HepG2 (cell line): ENCODE data around the gene PDGFRB. TPM values are rescaled to one million over a fixed set of nuclear protein-coding genes. Genes with fewer than 3 reads are reported as not detected.

Source experiments
- ATAC-seq: fragments of 200-7000 bp; cut with Tn5 transposase; 3 replicates; pipeline ENCODE4 v1.9.1; 2020; ENCODE audit warnings: mild to moderate bottlenecking, moderate library complexity
- BruUV-seq: library from RNA; stranded (reverse); fragments of 400-500 nt; replicated peaks from 2 replicates; lab custom pipeline; 2021; lab: Mats Ljungman, UMichigan
- CTCF ChIA-PET: fragments of 300-600 bp; formaldehyde crosslinking; extraction: SDS; loops from one replicate; lab custom pipeline; 2021; ENCODE audit warnings: low total read pairs, inconsistent platforms, low intra/inter-chr PET ratio; lab: Yijun Ruan, JAX
- POLR2A ChIA-PET: fragments of 350-600 bp; sonication (Branson Sonifier 250); formaldehyde crosslinking; loops from one replicate; lab custom pipeline; 2020; ENCODE audit warnings: antibody characterized with exemption, inconsistent platforms; lab: Yijun Ruan, JAX
- DNase-seq: peaks from one replicate; pipeline ENCODE4 v3.0.0-alpha.2; 2015; ENCODE audit warnings: low spot score
- FAIRE-seq: peaks from 3 replicates; lab custom pipeline; 2011; peaks lifted over from hg19 to GRCh38; lab: Jason Lieb, UNC
- H2AFZ ChIP-seq: one replicate; pipeline ENCODE4 v1.6.1; 2011; ENCODE audit warnings: low read length, inconsistent platforms
- H3K27ac ChIP-seq: fragments of 300-600 bp; 3 replicates; pipeline ENCODE4 v1.8.0; 2011; ENCODE audit warnings: mixed run types, mild to moderate bottlenecking, mixed read lengths, low read length, inconsistent platforms; ENCODE audit not compliant: insufficient read depth; ENCODE audit errors: extremely low read length
- H3K27me3 ChIP-seq, 2 experiments: fragments of 200-600 bp in 1 of 2; 2 replicates in 1 of 2; 3 replicates in 1 of 2; pipeline versions ENCODE4 v1.6.0 to v1.8.0; 2011; ENCODE audit warnings: low read length in 2 of 2, mild to moderate bottlenecking in 2 of 2, moderate library complexity in 2 of 2, inconsistent platforms in 1 of 2; ENCODE audit not compliant: insufficient read depth in 2 of 2, control insufficient read depth in 1 of 2
- H3K36me3 ChIP-seq, 2 experiments: fragments of 200-600 bp in 1 of 2; replicated peaks in 1 of 2; 2 replicates in 1 of 2; 3 replicates in 1 of 2; pipeline versions ENCODE4 v1.5.1 to v1.8.0; 2011; ENCODE audit warnings: low read length in 2 of 2, inconsistent platforms in 1 of 2; ENCODE audit not compliant: insufficient read depth in 2 of 2, control insufficient read depth in 1 of 2
- H3K4me1 ChIP-seq: 2 replicates; pipeline ENCODE4 v1.5.1; 2012; ENCODE audit warnings: low read length, inconsistent platforms; ENCODE audit not compliant: insufficient read depth
- H3K4me2 ChIP-seq: 2 replicates; pipeline ENCODE4 v1.6.0; 2011; ENCODE audit warnings: low read depth, low read length, inconsistent platforms
- H3K4me3 ChIP-seq, 3 experiments: fragments of 200-600 bp in 1 of 3; sonication (generic), shearing (Covaris generic) in 1 of 3; replicated peaks in 1 of 3; 2 replicates each; pipeline ENCODE4 v1.5.1; 2011 to 2016; ENCODE audit warnings: low read length in 3 of 3, inconsistent platforms in 2 of 3, low read depth in 2 of 3, mild to moderate bottlenecking in 2 of 3, control low read depth in 1 of 3, mixed read lengths in 1 of 3; ENCODE audit not compliant: insufficient read depth in 1 of 3
- H3K79me2 ChIP-seq: one replicate; pipeline ENCODE4 v1.6.1; 2011; ENCODE audit warnings: low read length, inconsistent platforms; ENCODE audit not compliant: insufficient read depth
- H3K9ac ChIP-seq: 2 replicates; pipeline ENCODE4 v1.6.0; 2011; ENCODE audit warnings: mild to moderate bottlenecking, low read depth, low read length, inconsistent platforms; ENCODE audit not compliant: insufficient read depth
- H3K9me3 ChIP-seq: 2 replicates; pipeline ENCODE4 v1.5.1; 2012; ENCODE audit warnings: mild to moderate bottlenecking, low read length
- H4K20me1 ChIP-seq: 2 replicates; pipeline ENCODE4 v1.6.0; 2011; ENCODE audit warnings: inconsistent platforms, mild to moderate bottlenecking, low read length, moderate library complexity; ENCODE audit not compliant: insufficient read depth
- CEBPB ChIP-seq: IDR thresholded peaks from 2 replicates; pipeline ENCODE4 v1.6.1; 2011; ENCODE audit warnings: low read depth, low read length, improper control_type of control experiment, borderline replicate concordance
- CTCF ChIP-seq: sonication (generic); formaldehyde crosslinking; IDR thresholded peaks from 2 replicates; pipeline ENCODE4 v1.5.0; 2020; ENCODE audit warnings: mild to moderate bottlenecking, missing genetic modification reagents, moderate library complexity
- FOSL2 ChIP-seq: sonication (generic); formaldehyde crosslinking; IDR thresholded peaks from 2 replicates; pipeline ENCODE4 v1.4.0; 2020; ENCODE audit warnings: missing genetic modification reagents
- FOXK2 ChIP-seq: fragments of 450-650 bp; IDR thresholded peaks from 2 replicates; pipeline ENCODE4 v1.6.1; 2016
- FOXP1 ChIP-seq, 2 experiments: fragments of 450-650 bp in 1 of 2; IDR thresholded peaks; 2 replicates each; pipeline ENCODE4 v1.6.1; 2017 to 2018; ENCODE audit warnings: antibody characterized with exemption in 1 of 2
- POLR2A ChIP-seq, 2 experiments: IDR thresholded peaks; 2 replicates each; pipeline ENCODE4 v1.6.1; 2011; ENCODE audit warnings: low read depth in 2 of 2, low read length in 2 of 2, mild to moderate bottlenecking in 1 of 2, moderate library complexity in 1 of 2; ENCODE audit not compliant: insufficient read depth in 1 of 2
- RFX3 ChIP-seq: IDR thresholded peaks from 2 replicates; pipeline ENCODE4 v1.6.1; 2016; ENCODE audit warnings: missing biosample characterization, missing genetic modification reagents
- ZNF121 ChIP-seq: sonication (generic); formaldehyde crosslinking; IDR thresholded peaks from 2 replicates; pipeline ENCODE4 v1.5.0; 2020; ENCODE audit warnings: mild to moderate bottlenecking, missing genetic modification reagents
- ZNF768 ChIP-seq: sonication (generic); formaldehyde crosslinking; IDR thresholded peaks from 2 replicates; pipeline ENCODE4 v1.4.0; 2020; ENCODE audit warnings: missing genetic modification reagents
- WGBS: methylation state at CpG from one replicate; pipeline ENCODE4 v1.1.6; 2017; ENCODE audit warnings: low lambda C conversion rate; 5-methylcytosine and 5-hydroxymethylcytosine counted together
- in situ Hi-C: cut with HindIII; loops from 2 replicates; pipeline ENCODE4 v1.10.0; 2017; ENCODE audit warnings: low pct_unique_long_range_greater_than_20kb; ENCODE audit not compliant: extremely low pct_ligation_motif_present
- intact Hi-C: fragments of 100-400 bp; cut with micrococcal nuclease; formaldehyde crosslinking; loops from one replicate; pipeline ENCODE4 v1.10.0; 2022; ENCODE audit not compliant: unreplicated experiment
- polyA plus RNA-seq, 8 experiments: library from polyadenylated mRNA; depleted of rRNA in 3 of 8; stranded (reverse) in 7 of 8; unstranded in 1 of 8; fragments of >200 nt; fragmentation: Illumina TruSeq in 4 of 8; extraction: Trizol in 4 of 8; gene quantifications; 2 replicates each; pipeline versions ENCODE4 v1.2.1 to v1.2.3, GENCODE V29; 2011 to 2016; ENCODE audit warnings: low read depth in 4 of 8, missing spikeins in 1 of 8, mixed read lengths in 1 of 8; ENCODE audit not compliant: insufficient read depth in 1 of 8
- total RNA-seq, 5 experiments: library from RNA; depleted of rRNA; stranded (reverse); fragments of >200 nt; fragmentation: Illumina TruSeq; extraction: Trizol; gene quantifications; 2 replicates each; pipeline ENCODE4 v1.2.3, GENCODE V29; 2016; ENCODE audit warnings: low read depth in 1 of 5

PDGFRB gene
- total and polyA plus RNA-seq, 2 of the 13 experiments (the other 11 are each of a cell fraction or from before 2014, with no cell fraction given) = 4.0 to 21.0 TPM

GRCh38 chr5:150119421-150120061 is 36.1 kb downstream of the PDGFRB start:
- POLR2A ChIA-PET = no interaction called here
- intact Hi-C loops = loop anchor here (10.0 kb wide), 1 partner anchor 285 kb away; no protein-coding TSS in a partner anchor
- WGBS = 77% methylated on average over 9 of the region's 10 CpGs
- H3K4me3 ChIP-seq = no peak overlapping the region
- no peaks in the 10 kb centered on the region for H3K79me2 ChIP-seq
- peaks cover 18% of the 10 kb centered on the region for H3K4me1 ChIP-seq
- CTCF ChIA-PET = no interaction called here
- no peak overlapping the region for H3K9ac ChIP-seq
- FAIRE-seq = no peak
- H3K27ac ChIP-seq = no peak overlapping the region
- H3K36me3 ChIP-seq = no peaks in the 10 kb centered on the region
- no peak for TF ChIP-seq CEBPB
- no peak for TF ChIP-seq POLR2A (IDR thresholded peaks at IDR 0.05; ENCODE audit: insufficient read depth in 1 of 2, low read depth in 2 of 2, low read length in 2 of 2)
- TF ChIP-seq ZNF121 (CRISPR knock-in tag) = no peak
- TF ChIP-seq FOXK2 = no peak
- no peak for TF ChIP-seq FOSL2 (CRISPR knock-in tag)
- TF ChIP-seq CTCF (CRISPR knock-in tag) = 0 out of 2 replicates have a peak, but pooled peaks have one; percentile 8
- TF ChIP-seq RFX3 (CRISPR knock-in tag) = no peak
- no peak for TF ChIP-seq FOXP1 (IDR thresholded peaks at IDR 0.05)
- no peak for TF ChIP-seq FOXP1 (CRISPR knock-in tag; IDR thresholded peaks at IDR 0.05)
- peak; percentile 81 for TF ChIP-seq ZNF768
- H3K4me2 ChIP-seq = no peak overlapping the region
- BruUV-seq = no TSS peak
- no peaks in the 10 kb centered on the region for H3K9me3 ChIP-seq
- no peaks in the 10 kb centered on the region for H4K20me1 ChIP-seq
- ATAC-seq = no peak
- in situ Hi-C loops = no loop called here
- no peak overlapping the region for H2AFZ ChIP-seq
- no peak for DNase-seq
- no peaks in the 10 kb centered on the region for H3K27me3 ChIP-seq
